GM21381 (cell line): Measurements from ENCODE around the gene RAMP3.

Experiments
- ATAC-seq: cut with Tn5 transposase; IDR thresholded peaks from one replicate; pipeline ENCODE4 v1.9.1; 2021; ENCODE audit warnings: mild to moderate bottlenecking, moderate library complexity; ENCODE audit not compliant: unreplicated experiment

Gene RAMP3

GRCh38 chr7:45178241-45179225 lies 20.9 kb downstream of the RAMP3 start:
- no peak for ATAC-seq

GRCh38 chr7:45179666-45180065 lies 22.1 kb downstream of the RAMP3 start:
- no peak for ATAC-seq

GRCh38 chr7:45180084-45180986 lies 22.7 kb downstream of the RAMP3 start:
- no peak for ATAC-seq

- no peak for ATAC-seq
Observed at GRCh38 chr7:45181286-45181960, 23.8 kb downstream of the RAMP3 start.

- no peak for ATAC-seq
Observed at GRCh38 chr7:45181991-45182855, 24.6 kb downstream of the RAMP3 start.

GRCh38 chr7:45182856-45183710 lies 25.5 kb downstream of the RAMP3 start:
- ATAC-seq: no peak

GRCh38 chr7:45183711-45184210 lies 26.2 kb downstream of the RAMP3 start:
- ATAC-seq: no peak

- ATAC-seq: no peak
Observed at GRCh38 chr7:45184326-45185027, 26.9 kb downstream of the RAMP3 start.

GRCh38 chr7:45185028-45185863 lies 27.7 kb downstream of the RAMP3 start:
- no peak for ATAC-seq

- ATAC-seq: no peak
Observed at GRCh38 chr7:45185864-45186250, 28.3 kb downstream of the RAMP3 start.

GRCh38 chr7:45186261-45186813 lies 28.7 kb downstream of the RAMP3 start:
- ATAC-seq: no peak

GRCh38 chr7:45187089-45187945 lies 29.7 kb downstream of the RAMP3 start:
- no peak for ATAC-seq

- ATAC-seq: no peak
Observed at GRCh38 chr7:45187946-45188411, 30.4 kb downstream of the RAMP3 start.

- ATAC-seq: no peak
Observed at GRCh38 chr7:45188736-45189135, 31.1 kb downstream of the RAMP3 start.

GRCh38 chr7:45189151-45189970 lies 31.8 kb downstream of the RAMP3 start:
- ATAC-seq: no peak
